G401.6 (cell line): Measurements from ENCODE around the gene HSD17B12.
A peak's percentile ranks its signal among the peaks of the same experiment; 100 is the strongest.

Source experiments
- FAIRE-seq: peaks from 2 replicates; lab custom pipeline; 2012; peaks lifted over from hg19 to GRCh38; lab: Jason Lieb, UNC

Gene HSD17B12

DNA sequence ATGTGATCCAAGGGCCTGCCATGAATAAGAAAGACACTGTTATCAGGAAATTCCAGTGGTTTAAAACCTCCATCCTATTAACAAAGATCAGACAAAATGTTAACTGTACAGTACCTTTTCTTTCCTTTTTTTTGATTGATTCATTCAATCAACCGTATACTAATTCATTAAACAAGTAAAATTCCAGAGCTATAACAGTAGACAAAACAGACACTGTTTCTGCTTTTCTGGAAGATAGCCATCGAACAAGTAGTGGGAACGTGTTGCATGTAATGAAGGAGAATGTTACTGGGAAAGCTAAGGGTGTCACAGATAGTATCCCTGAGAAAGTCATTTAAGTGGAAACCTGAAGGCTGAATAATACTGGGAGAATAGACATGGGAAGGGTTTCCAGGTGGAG lies 126.4 kb downstream of the HSD17B12 start:
- no peak for FAIRE-seq

DNA sequence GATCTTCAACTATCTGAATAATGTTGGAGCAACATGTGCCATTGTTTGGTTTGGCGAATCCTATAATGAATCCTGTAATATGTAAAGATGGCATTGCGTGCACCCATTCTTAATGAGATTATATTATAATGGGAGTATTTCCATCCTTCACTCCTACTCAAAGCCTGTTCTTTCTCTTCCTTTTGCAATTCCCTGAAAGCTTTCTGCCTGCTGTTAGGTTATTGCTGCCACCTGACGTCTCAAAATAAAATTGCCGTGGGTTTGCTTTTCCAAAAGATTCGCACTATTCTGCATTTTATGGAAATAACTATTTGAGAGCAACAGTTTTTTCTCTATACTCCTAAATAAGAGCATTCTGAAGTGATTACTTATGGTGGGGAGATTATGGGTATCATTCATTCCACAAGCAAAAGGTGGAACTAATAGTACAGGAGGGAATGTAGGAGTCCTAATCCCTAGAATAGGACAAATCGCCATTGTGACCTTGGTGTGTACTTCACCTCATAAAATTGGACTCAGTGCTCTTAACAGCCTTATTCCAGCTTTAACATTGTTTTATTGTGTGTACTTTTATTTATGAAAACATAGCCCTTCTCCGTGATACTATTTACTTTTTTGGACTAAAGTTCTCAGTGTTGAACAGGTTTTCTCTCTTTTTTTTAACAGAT lies 130.5 kb downstream of the HSD17B12 start:
- no peak for FAIRE-seq

DNA sequence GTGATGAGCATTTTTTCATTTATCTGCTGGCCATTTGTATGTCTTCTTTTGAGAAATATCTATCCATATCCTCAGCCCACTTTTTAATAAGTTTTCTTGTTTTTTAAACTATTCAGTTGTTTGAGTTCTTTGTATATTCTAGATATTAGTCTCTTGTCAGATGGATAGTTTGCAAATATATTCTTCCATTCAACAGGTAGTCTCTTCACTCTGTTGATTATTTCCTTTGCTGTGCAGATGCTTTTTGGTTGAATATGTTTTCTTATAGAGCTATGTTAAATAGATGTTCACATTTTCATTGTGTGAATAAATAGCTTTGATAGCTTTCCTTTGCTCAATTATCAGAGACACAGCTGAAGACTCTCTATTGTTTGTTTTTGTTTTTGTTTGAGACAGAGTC lies 131.9 kb downstream of the HSD17B12 start:
- FAIRE-seq = no peak

DNA sequence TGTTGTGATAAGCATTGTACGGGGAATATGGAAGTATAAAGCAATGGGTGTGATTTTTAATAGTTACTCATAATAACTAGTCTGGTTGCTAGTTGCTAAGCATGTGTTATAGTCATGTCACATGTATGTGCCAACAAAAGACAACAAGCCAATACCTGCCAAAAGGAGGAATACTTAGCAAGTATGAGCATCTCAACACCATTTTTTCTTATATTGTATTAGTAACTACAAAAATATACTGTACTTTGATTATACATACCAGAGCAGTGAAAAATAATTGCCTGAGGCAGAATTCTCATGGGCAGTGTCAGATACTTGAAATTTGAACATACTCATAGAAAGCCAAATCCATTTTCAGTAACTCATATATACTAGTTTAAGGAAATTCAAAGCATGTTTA lies 137.7 kb downstream of the HSD17B12 start:
- FAIRE-seq = no peak

DNA sequence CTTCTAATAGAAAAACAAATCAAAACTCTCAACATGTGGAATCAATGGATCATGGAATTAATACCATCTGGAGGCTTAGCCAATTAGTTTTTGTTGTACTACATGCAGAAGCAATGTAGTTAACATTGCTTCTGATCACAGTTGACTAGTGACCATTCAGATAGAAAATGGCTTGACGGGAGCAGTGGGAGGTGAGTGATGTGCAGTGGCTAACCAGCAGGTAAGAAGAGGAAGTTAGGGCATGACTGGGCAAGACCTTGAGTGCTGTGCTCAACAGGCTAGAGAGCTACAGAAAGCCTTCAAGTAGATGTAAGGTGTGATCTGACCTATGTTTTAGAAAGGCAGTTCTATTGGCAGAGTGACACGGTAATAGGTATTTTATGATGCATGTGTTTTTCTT lies 139.4 kb downstream of the HSD17B12 start:
- FAIRE-seq = no peak

DNA sequence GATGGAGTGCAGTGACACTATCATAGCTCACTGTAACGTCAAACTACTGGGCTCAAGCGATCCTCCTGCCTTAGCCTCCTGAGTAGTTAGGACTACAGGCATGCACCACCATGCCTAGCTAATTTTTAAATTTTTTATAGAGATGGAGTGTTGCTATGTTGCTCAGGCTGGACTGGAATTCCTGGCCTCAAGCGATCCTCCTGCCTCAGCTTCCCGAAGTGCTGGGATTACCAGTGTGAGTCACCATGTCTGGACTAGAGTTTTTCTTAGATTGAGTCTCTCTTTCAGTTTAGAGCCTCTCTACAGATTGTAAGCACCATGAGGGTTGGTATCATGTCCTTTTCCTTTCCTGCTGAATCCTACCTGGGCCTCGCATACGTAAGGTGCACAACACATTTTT lies 142.8 kb downstream of the HSD17B12 start:
- FAIRE-seq = no peak

DNA sequence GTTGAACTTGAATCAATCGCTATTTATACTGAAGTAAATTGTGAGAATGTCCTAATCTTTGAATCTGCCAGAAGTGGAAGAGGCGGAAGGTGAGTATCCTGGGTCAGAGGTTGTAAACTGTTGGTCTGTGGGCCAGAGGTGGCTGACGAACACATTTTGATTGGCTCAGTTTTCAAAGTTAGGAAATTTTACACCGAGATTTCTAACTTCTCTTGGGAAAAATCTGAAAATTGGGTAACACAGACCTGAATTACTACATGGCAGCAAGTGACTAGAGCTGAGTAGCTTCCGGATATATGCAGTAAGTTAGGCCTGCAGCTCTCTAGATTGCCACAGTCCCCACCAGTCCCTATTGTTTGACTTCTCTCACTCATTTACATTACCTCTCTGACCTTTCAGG lies 143.3 kb downstream of the HSD17B12 start:
- FAIRE-seq = no peak

DNA sequence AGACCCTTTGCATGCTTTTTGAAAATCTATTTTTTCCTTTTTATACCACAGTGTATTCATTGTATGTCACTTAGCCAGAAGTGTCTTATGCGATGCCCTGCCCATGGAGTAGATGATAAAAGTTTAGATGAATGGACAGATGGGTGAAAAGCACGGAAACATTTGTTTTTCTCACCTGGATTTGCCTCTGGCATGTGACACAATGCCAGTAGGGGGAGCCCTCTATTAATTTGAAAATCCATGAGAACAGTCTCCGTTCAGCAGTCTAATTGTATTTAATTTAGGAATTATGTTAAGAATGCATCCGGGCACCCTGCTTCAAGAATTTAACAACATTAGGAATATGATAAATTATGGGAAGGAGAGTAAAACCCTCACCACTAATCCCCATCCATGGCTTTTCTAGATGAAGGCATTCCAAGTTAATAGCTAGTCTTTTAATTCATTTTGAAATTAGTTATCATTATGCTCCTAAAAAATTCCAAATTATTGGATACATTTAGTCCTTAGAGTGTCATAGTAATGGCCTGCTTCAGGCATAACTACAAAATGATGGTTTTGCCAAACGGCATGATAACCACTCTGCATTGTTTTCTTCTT lies 144.8 kb downstream of the HSD17B12 start:
- FAIRE-seq = peak; percentile 8

DNA sequence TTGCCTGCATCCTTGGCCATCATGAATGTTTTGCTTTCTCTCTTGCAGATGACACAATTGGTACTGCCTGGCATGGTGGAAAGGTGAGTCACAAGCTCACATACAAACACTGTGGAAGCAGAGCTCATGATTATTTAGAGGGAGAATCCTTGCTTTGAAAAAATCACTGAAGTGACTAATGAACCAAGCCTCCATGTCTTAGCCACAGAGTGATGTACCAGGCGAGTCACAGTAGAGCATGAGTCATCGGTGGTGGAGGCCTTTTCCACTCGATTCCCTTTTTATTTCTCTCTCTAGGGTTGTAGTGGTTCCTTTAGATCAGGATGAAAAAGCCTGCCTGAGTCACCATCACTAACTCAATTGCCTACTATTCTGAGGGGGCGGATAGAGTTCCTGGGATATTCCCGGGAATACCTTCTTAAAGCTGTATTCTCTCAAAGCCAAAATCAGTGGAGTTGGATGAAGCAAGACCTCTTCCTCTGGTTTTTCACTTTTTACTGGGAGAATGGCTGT lies 150.4 kb downstream of the HSD17B12 start:
- no peak for FAIRE-seq

DNA sequence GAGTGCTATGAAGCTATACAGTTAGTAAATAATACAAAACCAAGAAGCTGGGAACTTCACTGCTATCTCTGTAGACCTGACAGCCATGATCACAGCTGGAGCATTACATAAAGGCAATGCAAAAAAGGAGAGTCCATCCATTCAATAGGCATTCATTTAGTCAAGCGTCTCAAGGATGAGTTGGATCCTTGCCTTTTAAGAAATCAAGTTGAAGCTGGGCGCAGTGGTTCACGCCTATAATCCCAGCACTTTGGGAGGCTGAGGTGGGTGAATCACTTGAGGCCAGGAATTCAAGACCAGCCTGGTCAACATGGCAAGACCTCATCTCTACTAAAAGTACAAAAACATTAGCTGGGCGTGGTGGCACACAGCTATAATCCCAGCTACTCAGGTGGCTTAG lies 152.0 kb downstream of the HSD17B12 start:
- no peak for FAIRE-seq

DNA sequence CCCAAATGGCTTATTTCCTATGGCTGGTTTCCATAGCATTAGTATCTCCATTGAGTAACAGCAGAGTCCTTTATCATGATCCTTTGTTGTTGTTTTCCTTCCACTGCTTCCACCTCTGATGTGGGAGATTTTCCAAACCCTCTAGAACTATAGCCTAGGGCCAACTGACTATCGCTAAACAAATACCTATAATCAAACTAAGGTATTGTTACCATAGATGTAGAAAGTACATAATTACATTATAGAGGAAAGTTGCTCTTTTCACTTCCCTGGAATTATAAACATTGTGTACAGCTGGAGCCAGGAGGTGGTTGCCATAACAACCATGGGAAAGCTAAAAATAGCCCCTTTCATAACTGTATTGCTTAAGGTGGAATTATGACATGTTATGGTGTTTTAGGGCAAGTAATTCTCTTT lies 153.1 kb downstream of the HSD17B12 start:
- FAIRE-seq = no peak

DNA sequence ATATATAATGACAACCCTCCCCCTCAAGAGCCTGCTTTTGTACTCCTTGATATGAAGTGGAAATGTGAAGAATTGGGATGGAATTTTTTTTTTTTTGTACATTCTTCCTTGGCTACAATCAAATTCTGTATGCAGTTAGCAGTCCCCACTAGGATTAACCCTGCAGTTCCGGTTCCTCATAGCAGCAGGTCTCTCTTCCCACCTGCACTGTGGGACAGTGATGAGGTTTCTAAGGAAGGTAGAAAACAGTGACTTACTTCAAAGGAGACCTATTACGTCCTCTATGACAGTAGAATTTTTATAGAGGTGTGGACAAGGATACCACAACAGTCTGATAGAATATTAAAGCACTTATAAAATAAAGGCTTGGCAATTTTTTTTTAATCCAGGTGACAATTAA lies 153.7 kb downstream of the HSD17B12 start:
- FAIRE-seq = no peak

DNA sequence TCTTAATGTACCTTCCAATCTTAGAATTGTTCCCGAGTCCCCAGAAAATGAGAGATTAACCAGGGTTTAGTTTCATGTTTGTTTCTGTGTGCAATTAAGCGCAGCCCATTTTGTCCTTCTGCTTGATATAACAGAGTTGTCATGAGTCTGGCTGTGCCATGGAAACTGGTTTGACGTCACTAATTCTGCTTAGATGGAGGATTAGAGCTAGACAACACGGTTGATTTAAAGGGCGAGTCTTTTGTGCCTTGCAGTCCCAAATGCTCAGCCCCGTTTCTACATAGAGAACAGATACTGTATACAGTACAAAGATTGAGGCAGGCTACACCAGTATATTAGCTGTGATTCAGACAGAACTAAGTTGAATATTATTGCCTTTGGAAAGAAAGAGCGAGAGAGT lies 154.6 kb downstream of the HSD17B12 start:
- no peak for FAIRE-seq

DNA sequence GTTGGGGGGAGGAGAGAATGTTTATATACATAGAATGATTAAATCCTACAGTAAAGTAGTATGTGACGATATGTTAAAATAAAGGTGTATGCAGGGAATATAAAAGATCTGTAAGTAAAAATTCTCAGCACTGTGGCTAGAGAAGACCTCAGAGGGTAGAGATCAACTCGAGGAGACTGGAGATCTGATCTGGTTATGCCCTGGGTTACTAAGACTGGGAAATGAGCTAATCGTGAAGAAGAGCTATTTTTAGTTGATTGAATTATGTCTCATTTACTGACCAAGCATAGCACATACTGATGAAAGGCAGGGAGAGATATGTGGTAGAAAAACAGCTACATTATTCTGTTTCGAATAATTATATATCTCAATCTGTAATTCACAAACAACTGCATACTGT lies 157.3 kb downstream of the HSD17B12 start:
- FAIRE-seq = no peak

DNA sequence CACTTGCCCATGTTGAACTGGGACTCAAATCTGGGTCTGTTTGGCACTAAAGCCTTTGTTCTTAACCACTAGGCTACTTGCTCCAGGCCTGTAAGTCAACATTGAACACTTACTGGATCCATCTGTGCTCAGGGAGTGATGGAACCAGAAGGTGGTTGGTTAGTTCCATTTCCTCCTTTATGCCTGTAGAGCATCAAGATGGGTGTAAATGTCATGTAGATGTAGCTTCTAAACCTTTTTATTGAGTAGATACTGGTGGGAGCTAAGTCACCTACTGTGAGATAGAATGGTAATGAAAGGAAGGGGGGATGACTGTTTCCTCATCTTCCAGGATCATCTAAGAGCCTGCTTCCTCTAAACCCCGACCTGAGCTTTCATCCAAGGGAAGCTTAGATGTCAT lies 161.5 kb downstream of the HSD17B12 start:
- FAIRE-seq = no peak

DNA sequence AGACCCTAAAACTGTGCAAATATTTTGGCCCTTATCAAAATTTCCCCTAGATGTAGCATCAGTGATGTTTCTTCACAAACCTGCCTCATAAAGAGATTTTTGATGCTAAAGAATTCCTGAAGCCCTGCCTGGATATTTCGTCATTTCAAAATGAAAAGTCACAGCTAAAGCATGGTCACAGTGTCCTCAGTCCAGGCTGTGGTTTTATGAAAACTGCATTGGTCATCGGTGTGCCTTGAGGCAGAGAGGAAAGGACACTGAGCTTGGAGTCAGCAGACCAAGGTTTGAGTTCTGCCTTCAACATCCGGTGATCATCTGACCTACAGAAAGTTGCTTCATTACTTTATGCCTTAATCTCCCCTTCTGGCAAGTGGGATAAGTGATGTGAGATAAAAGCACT lies 165.3 kb downstream of the HSD17B12 start:
- no peak for FAIRE-seq

DNA sequence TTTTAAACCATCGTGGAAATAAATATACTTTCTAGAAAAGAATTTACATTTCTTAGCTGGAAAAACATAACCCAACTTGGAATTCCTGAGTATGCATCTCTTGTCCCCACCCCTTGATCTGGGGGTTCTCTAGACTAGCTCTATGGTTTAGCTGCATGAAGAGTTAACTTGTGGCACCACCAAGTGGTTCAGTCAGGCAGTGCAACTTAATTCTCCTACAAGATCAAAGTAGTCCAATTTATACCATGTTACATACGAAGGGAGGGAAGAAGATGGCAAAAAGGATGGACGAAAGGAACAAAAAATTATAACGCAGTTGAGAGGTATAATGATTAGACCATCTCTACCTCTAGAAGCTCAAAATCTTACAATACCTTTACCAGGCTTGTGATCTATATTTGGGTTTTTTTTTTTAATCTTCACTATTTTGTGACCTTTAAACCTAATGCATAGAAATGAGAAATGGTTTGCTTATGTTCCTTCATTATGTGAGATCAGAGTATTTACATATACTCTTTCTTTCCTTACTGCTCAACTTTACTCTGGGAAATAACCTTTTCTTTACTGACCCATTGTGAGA lies 171.6 kb downstream of the HSD17B12 start:
- peak; percentile 90 for FAIRE-seq

DNA sequence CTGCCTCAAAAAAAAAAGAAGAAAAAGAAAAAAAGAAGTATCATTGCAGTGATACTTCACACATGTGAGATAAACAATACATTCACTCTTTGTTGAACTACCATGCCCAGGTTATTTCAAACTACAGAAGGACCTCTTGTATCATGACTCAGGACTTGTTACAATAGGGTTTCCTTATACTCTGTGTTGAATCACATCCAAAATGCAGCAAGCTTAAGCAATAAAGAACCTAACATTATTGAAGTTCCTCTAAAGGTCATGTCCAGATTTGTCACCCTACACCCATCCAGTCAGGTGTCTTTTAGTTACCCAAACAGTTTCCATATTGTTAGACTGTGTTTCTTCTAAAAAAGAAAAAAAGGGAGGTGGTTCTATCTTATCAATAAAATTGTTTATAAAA lies 173.2 kb downstream of the HSD17B12 start:
- FAIRE-seq = no peak

DNA sequence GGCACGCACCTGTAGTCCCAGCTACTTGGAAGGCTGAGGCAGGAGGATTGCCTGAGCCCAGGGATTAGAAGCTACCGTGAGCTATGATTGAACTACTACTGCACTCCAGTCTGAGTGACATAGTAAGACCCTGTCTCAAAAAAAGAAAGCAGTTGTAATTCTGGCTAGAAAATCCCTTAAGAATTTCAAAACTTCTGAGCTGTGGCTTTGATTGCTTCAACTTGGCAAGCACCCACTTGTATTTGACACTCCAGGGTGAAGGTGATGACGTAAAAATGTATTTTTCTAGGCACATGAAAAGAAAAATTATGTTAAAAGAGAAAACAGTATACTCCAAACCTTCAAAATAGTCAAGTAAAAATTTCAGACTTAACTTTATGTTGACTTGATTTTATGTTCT lies 176.5 kb downstream of the HSD17B12 start:
- no peak for FAIRE-seq

DNA sequence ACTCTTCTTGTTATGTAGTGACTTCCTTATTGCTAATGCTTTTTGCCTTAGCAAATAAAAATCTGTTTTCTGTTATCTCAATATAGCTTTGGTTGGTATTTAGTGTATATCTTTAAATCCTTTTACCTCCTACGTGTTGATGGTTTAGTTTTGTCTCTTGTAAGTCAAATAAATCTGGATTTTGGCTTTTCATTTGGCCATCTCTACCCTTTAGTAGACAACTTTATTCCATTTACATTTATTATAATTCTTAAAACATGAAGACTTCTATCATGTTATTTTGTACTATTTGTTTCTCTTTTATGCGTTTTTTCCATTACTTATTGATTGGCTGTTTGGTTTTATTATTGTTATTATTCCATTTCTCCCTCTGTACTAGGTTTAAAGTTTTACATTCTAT lies 180.6 kb downstream of the HSD17B12 start:
- no peak for FAIRE-seq

DNA sequence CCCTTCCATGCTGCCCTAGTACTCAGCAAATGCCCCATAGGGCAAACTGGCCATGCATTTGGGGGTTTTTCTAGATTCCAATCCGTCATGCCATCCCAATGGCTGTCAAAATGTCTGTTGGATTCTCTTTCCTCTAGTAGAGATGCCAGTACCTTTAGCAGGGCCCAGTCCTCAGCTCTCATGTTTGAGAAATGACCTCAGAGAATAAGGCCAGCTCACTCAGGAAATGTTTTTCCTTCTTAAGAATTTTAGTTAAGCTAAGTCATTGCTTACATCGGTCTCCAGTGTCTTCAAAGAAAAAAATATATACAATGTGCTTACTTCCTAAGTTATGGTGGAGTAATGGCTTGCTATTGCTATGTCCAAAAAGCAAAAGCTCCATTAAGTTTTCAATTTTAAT lies 186.0 kb downstream of the HSD17B12 start:
- no peak for FAIRE-seq

DNA sequence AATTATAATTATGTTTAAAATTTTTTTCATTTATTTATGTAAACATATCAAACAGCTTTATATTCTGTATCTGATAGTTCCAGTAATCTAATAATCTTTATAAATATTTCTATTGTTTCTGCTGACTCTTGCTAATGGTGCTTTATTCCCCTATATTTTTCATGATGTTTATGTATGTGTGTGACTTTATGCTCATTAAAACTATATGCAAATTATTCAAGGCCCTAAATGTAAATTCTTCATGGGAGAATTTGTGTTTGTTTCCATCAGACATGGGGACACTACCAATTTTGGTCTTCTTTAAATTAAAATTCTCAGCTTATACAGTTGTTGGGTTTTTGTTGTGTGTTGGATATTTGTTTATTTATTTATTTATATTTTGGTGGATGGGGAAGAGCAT lies 186.4 kb downstream of the HSD17B12 start:
- peak; percentile 25 for FAIRE-seq

DNA sequence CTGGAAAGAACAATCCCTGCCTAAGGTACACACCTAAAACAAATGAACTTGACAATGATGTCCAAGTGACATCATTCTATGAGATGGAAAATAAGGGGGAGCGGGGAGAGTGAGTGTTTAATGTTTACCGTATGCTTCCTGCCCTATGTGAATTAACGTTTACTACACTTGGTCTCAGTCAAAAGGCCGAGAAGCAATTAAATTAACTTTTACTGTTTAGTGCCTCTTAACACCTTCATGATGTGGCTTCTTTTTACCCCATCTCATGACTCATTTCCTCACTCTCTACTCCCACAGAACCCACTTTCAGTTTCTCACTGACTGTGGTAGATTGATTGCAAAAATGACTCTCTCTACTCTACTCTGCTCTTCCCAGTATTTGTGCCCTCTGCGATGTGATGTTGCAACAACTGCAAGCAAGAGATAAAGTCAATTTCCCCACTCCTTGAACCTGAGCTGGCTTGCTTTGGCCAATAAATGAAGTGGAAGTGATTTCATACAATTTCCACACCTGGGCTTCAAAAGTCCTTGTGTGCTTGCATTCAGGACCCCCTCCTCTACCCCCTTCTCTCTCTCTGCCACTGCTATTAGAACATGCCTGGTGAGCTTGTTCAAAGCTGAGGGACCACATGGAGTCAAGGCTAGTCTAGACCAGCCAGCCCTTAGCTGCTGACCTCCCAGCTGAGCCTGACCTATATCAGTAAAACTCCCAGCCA lies 188.5 kb downstream of the HSD17B12 start:
- no peak for FAIRE-seq
